HepG2 (cell line): Measurements from ENCODE around the gene POU3F3. TPM values are rescaled to one million over a fixed set of nuclear protein-coding genes. Genes with fewer than 3 reads are reported as not detected.

Source experiments
- BCL6 ChIP-seq: IDR thresholded peaks from 2 replicates; pipeline ENCODE4 v1.6.1; 2016; ENCODE audit warnings: missing genetic modification reagents, missing compliant biosample characterization
- EEA1 ChIP-seq: sonication (generic); formaldehyde crosslinking; IDR thresholded peaks from 2 replicates; pipeline ENCODE4 v1.5.1; 2020; ENCODE audit warnings: mild to moderate bottlenecking, missing genetic modification reagents, borderline replicate concordance
- HMGXB4 ChIP-seq, 2 experiments: sonication (generic) in 1 of 2; formaldehyde crosslinking in 1 of 2; IDR thresholded peaks; 2 replicates each; pipeline versions ENCODE4 v1.4.0 to v1.6.1; 2018 to 2020; ENCODE audit warnings: missing genetic modification reagents in 2 of 2, borderline replicate concordance in 1 of 2, low read depth in 1 of 2, mild to moderate bottlenecking in 1 of 2, missing biosample characterization in 1 of 2
- MTF1 ChIP-seq: sonication (generic); formaldehyde crosslinking; IDR thresholded peaks from 2 replicates; pipeline ENCODE4 v1.5.0; 2020; ENCODE audit warnings: missing genetic modification reagents
- MXD4 ChIP-seq: IDR thresholded peaks from 2 replicates; pipeline ENCODE4 v1.6.1; 2016; ENCODE audit warnings: mild to moderate bottlenecking, missing biosample characterization, missing genetic modification reagents
- NFATC3 ChIP-seq: sonication (generic); formaldehyde crosslinking; IDR thresholded peaks from 2 replicates; pipeline ENCODE4 v1.5.1; 2020; ENCODE audit warnings: mild to moderate bottlenecking, missing genetic modification reagents
- NONO ChIP-seq, 2 experiments: fragments of 450-650 bp in 1 of 2; sonication (generic) in 1 of 2; formaldehyde crosslinking in 1 of 2; IDR thresholded peaks in 1 of 2; conservative IDR thresholded peaks in 1 of 2; 2 replicates each; pipeline versions ENCODE4 v1.6.1 to v1.8.0; 2017 to 2022; ENCODE audit warnings: mild to moderate bottlenecking in 1 of 2, missing genetic modification reagents in 1 of 2, moderate library complexity in 1 of 2
- ONECUT2 ChIP-seq: sonication (generic); formaldehyde crosslinking; IDR thresholded peaks from 2 replicates; pipeline ENCODE4 v1.4.0; 2020; ENCODE audit warnings: missing genetic modification reagents
- SALL2 ChIP-seq: sonication (generic); formaldehyde crosslinking; IDR thresholded peaks from 2 replicates; pipeline ENCODE4 v1.8.1; 2023; ENCODE audit warnings: mild to moderate bottlenecking, missing genetic modification reagents, inconsistent platforms
- SETDB1 ChIP-seq: sonication (generic); formaldehyde crosslinking; IDR thresholded peaks from 2 replicates; pipeline ENCODE4 v1.5.1; 2020; ENCODE audit warnings: missing genetic modification reagents, mild to moderate bottlenecking, borderline replicate concordance
- SNAPC2 ChIP-seq: sonication (generic); formaldehyde crosslinking; IDR thresholded peaks from 2 replicates; pipeline ENCODE4 v1.8.1; 2022; ENCODE audit warnings: mild to moderate bottlenecking, missing genetic modification reagents
- SOX13 ChIP-seq, 3 experiments: fragments of 450-650 bp in 1 of 3; sonication (generic) in 1 of 3; formaldehyde crosslinking in 1 of 3; IDR thresholded peaks in 2 of 3; conservative IDR thresholded peaks in 1 of 3; 2 replicates each; pipeline versions ENCODE4 v1.5.0 to v1.6.1; 2016 to 2020; ENCODE audit warnings: antibody characterized with exemption in 1 of 3, mild to moderate bottlenecking in 1 of 3, missing compliant biosample characterization in 1 of 3, missing genetic modification reagents in 1 of 3, moderate library complexity in 1 of 3
- XRCC5 ChIP-seq: fragments of 200-400 bp; formaldehyde crosslinking; optimal IDR thresholded peaks from 2 replicates; pipeline ENCODE3; 2017; ENCODE audit warnings: mild to moderate bottlenecking, low read length
- YEATS4 ChIP-seq: sonication (generic); formaldehyde crosslinking; IDR thresholded peaks from 2 replicates; pipeline ENCODE4 v1.4.0; 2020; ENCODE audit warnings: missing genetic modification reagents, borderline replicate concordance
- ZFP41 ChIP-seq: sonication (generic); formaldehyde crosslinking; IDR thresholded peaks from 2 replicates; pipeline ENCODE4 v1.4.0; 2020; ENCODE audit warnings: mild to moderate bottlenecking, missing genetic modification reagents, borderline replicate concordance
- ZNF17 ChIP-seq: sonication (generic); formaldehyde crosslinking; IDR thresholded peaks from 2 replicates; pipeline ENCODE4 v1.5.0; 2020; ENCODE audit warnings: mild to moderate bottlenecking, missing genetic modification reagents
- ZNF574 ChIP-seq: sonication (generic); formaldehyde crosslinking; IDR thresholded peaks from 2 replicates; pipeline ENCODE4 v1.4.0; 2020; ENCODE audit warnings: missing genetic modification reagents
- ZNF597 ChIP-seq: sonication (generic); formaldehyde crosslinking; IDR thresholded peaks from 2 replicates; pipeline ENCODE4 v1.5.0; 2020; ENCODE audit warnings: missing genetic modification reagents
- ZNF607 ChIP-seq: sonication (generic); formaldehyde crosslinking; IDR thresholded peaks from 2 replicates; pipeline ENCODE4 v1.5.1; 2020; ENCODE audit warnings: missing genetic modification reagents, mild to moderate bottlenecking, borderline replicate concordance
- ZNF710 ChIP-seq: sonication (generic); formaldehyde crosslinking; IDR thresholded peaks from 2 replicates; pipeline ENCODE4 v1.5.0; 2020; ENCODE audit warnings: mild to moderate bottlenecking, missing genetic modification reagents, borderline replicate concordance
- polyA plus RNA-seq, 8 experiments: library from polyadenylated mRNA; depleted of rRNA in 3 of 8; stranded (reverse) in 7 of 8; unstranded in 1 of 8; fragments of >200 nt; fragmentation: Illumina TruSeq in 4 of 8; extraction: Trizol in 4 of 8; gene quantifications; 2 replicates each; pipeline versions ENCODE4 v1.2.1 to v1.2.3, GENCODE V29; 2011 to 2016; ENCODE audit warnings: low read depth in 4 of 8, missing spikeins in 1 of 8, mixed read lengths in 1 of 8; ENCODE audit not compliant: insufficient read depth in 1 of 8
- total RNA-seq, 5 experiments: library from RNA; depleted of rRNA; stranded (reverse); fragments of >200 nt; fragmentation: Illumina TruSeq; extraction: Trizol; gene quantifications; 2 replicates each; pipeline ENCODE4 v1.2.3, GENCODE V29; 2016; ENCODE audit warnings: low read depth in 1 of 5

Gene POU3F3
- total and polyA plus RNA-seq, 2 of the 13 experiments (the other 11 are each of a cell fraction or from before 2014, with no cell fraction given), result not detected

GRCh38 chr2:104872866-104873688 is 19.2 kb downstream of the POU3F3 start (continued):
- TF ChIP-seq ZNF607 (CRISPR knock-in tag), result 0 out of 2 replicates have a peak, but pooled peaks have one; percentile 48
- TF ChIP-seq ZNF710 (CRISPR knock-in tag), result no peak
- no peak for TF ChIP-seq SNAPC2 (CRISPR knock-in tag)
- TF ChIP-seq SETDB1 (CRISPR knock-in tag), result no peak
- TF ChIP-seq MTF1 (CRISPR knock-in tag), result no peak
- no peak for TF ChIP-seq ONECUT2 (CRISPR knock-in tag)
- no peak for TF ChIP-seq SOX13 (IDR thresholded peaks at IDR 0.05)
- no peak for TF ChIP-seq SOX13 (CRISPR knock-in tag; conservative IDR thresholded peaks at IDR 0.05 in 1 of 2, IDR thresholded peaks at IDR 0.05 in 1 of 2)
- no peak for TF ChIP-seq BCL6 (CRISPR knock-in tag)
- TF ChIP-seq ZFP41 (CRISPR knock-in tag), result no peak
- no peak for TF ChIP-seq MXD4 (CRISPR knock-in tag)
- no peak for TF ChIP-seq EEA1 (CRISPR knock-in tag)
- TF ChIP-seq NFATC3 (CRISPR knock-in tag), result no peak
- TF ChIP-seq SALL2 (CRISPR knock-in tag), result peak; percentile 63
- no peak for TF ChIP-seq NONO (IDR thresholded peaks at IDR 0.05)
- no peak for TF ChIP-seq NONO (CRISPR knock-in tag; conservative IDR thresholded peaks at IDR 0.05)
- peak; percentile 42; the same call in 1 of the 2 replicates for TF ChIP-seq ZNF574
- TF ChIP-seq ZNF597 (CRISPR knock-in tag), result no peak
- peak; percentile 43 to 83; a peak in 2 of 4 replicates for TF ChIP-seq HMGXB4 (CRISPR knock-in tag; IDR thresholded peaks at IDR 0.05; ENCODE audit: borderline replicate concordance in 1 of 2, low read depth in 1 of 2)
- peak; percentile 78 for TF ChIP-seq XRCC5
- no peak for TF ChIP-seq ZNF17 (CRISPR knock-in tag)
- peak; percentile 59 for TF ChIP-seq YEATS4 (CRISPR knock-in tag)
